Keratinocyte (primary cell): ENCODE measurements around the gene NBEA.

Experiments used
- CTCF ChIP-seq, 3 experiments: IDR thresholded peaks in 1 of 3; conservative IDR thresholded peaks in 1 of 3; optimal IDR thresholded peaks in 1 of 3; 2 replicates in 2 of 3; 3 replicates in 1 of 3; pipeline versions ENCODE3 to v1.5.1; 2011; ENCODE audit warnings: low read length in 3 of 3, mild to moderate bottlenecking in 3 of 3, moderate library complexity in 2 of 3, control low read depth in 1 of 3, inconsistent platforms in 1 of 3; ENCODE audit not compliant: insufficient read depth in 2 of 3; ENCODE audit errors: extremely low read depth in 1 of 3
- EZH2 ChIP-seq: IDR thresholded peaks from one replicate; pipeline ENCODE4 v1.6.1; 2012; ENCODE audit warnings: inconsistent platforms, mild to moderate bottlenecking, low read length, moderate library complexity

GRCh38 chr13:35347679-35348205 is 405.7 kb downstream of the NBEA start:
- TF ChIP-seq CTCF (optimal IDR thresholded peaks at IDR 0.05 in 1 of 3, IDR thresholded peaks at IDR 0.05 in 1 of 3, conservative IDR thresholded peaks at IDR 0.05 in 1 of 3; ENCODE audit: extremely low read depth in 1 of 3, insufficient read depth in 2 of 3, low read length in 3 of 3) (no peak), EZH2 (no peak)
